WTC11 (cell line): ENCODE results near the gene MMAB. TPM values are rescaled to one million over a fixed set of nuclear protein-coding genes. Genes with fewer than 3 reads are reported as not detected.

Source experiments
- ATAC-seq: fragments of 200-7000 bp; cut with Tn5 transposase; 2 replicates; pipeline ENCODE4 v1.10.0; 2021; ENCODE audit warnings: mild to moderate bottlenecking, moderate library complexity
- CTCF ChIA-PET: fragments of 300-600 bp; sonication (Branson Sonifier 250); formaldehyde crosslinking; loops from one replicate; lab custom pipeline; 2021; ENCODE audit warnings: antibody characterized with exemption; lab: Charles Lee
- POLR2A ChIA-PET: fragments of 350-600 bp; sonication (Branson Sonifier 250); formaldehyde crosslinking; loops from one replicate; lab custom pipeline; 2021; ENCODE audit warnings: antibody characterized with exemption; lab: Charles Lee
- DNase-seq: peaks from one replicate; pipeline ENCODE4 v3.0.0; 2021; ENCODE audit warnings: low spot score
- H3K27ac Mint-ChIP-seq: 2 replicates; pipeline ENCODE4 v1.8.0; 2021; ENCODE audit warnings: mixed read lengths
- H3K27me3 Mint-ChIP-seq: 2 replicates; pipeline ENCODE4 v1.8.0; 2021; ENCODE audit warnings: low read depth, mild to moderate bottlenecking, moderate library complexity, mixed read lengths
- H3K36me3 Mint-ChIP-seq: 2 replicates; pipeline ENCODE4 v1.8.0; 2021; ENCODE audit warnings: mixed read lengths
- H3K4me1 Mint-ChIP-seq: 2 replicates; pipeline ENCODE4 v1.8.0; 2022; ENCODE audit warnings: mixed read lengths
- H3K4me3 Mint-ChIP-seq: 2 replicates; pipeline ENCODE4 v1.8.0; 2021; ENCODE audit warnings: mild to moderate bottlenecking, moderate library complexity, mixed read lengths
- H3K9me3 Mint-ChIP-seq: 2 replicates; pipeline ENCODE4 v1.8.0; 2021; ENCODE audit warnings: mixed read lengths
- AFF4 ChIP-seq: sonication (generic); formaldehyde crosslinking; IDR thresholded peaks from 2 replicates; pipeline ENCODE4 v1.8.1; 2023; ENCODE audit warnings: mild to moderate bottlenecking, missing genetic modification reagents, borderline replicate concordance
- AR ChIP-seq: fragments of 250-450 bp; sonication (Bioruptor Pico); IDR thresholded peaks from 2 replicates; pipeline ENCODE4 v1.9.0; 2021; ENCODE audit warnings: mild to moderate bottlenecking
- ATF3 ChIP-seq: sonication (generic); formaldehyde crosslinking; conservative IDR thresholded peaks from 2 replicates; pipeline ENCODE4 v1.8.1; 2022; ENCODE audit warnings: mild to moderate bottlenecking, missing genetic modification reagents
- CDX4 ChIP-seq: fragments of 250-450 bp; sonication (Bioruptor Pico); IDR thresholded peaks from 2 replicates; pipeline ENCODE4 v1.9.0; 2021; ENCODE audit warnings: moderate library complexity, mild to moderate bottlenecking, inconsistent platforms, borderline replicate concordance
- ETV6 ChIP-seq: sonication (generic); formaldehyde crosslinking; IDR thresholded peaks from 2 replicates; pipeline ENCODE4 v1.8.1; 2022; ENCODE audit warnings: mild to moderate bottlenecking, missing genetic modification reagents
- GABPB1 ChIP-seq: sonication (generic); formaldehyde crosslinking; IDR thresholded peaks from 2 replicates; pipeline ENCODE4 v1.8.1; 2023; ENCODE audit warnings: mild to moderate bottlenecking, missing genetic modification reagents
- GRHL2 ChIP-seq: fragments of 250-450 bp; sonication (Bioruptor Pico); IDR thresholded peaks from 2 replicates; pipeline ENCODE4 v1.8.0; 2022; ENCODE audit warnings: mild to moderate bottlenecking, moderate library complexity; ENCODE audit not compliant: insufficient replicate concordance, severe bottlenecking
- HMGA2 ChIP-seq: fragments of 250-450 bp; sonication (Bioruptor Pico); IDR thresholded peaks from 2 replicates; pipeline ENCODE4 v1.4.0; 2021; ENCODE audit warnings: mild to moderate bottlenecking, moderate library complexity
- IRF2 ChIP-seq: sonication (generic); formaldehyde crosslinking; IDR thresholded peaks from 2 replicates; pipeline ENCODE4 v1.8.0; 2022; ENCODE audit warnings: low read depth, missing genetic modification reagents, borderline replicate concordance
- PRDM15 ChIP-seq: sonication (generic); formaldehyde crosslinking; IDR thresholded peaks from 2 replicates; pipeline ENCODE4 v1.8.0; 2022; ENCODE audit warnings: missing genetic modification reagents
- SP1 ChIP-seq: sonication (generic); formaldehyde crosslinking; conservative IDR thresholded peaks from 2 replicates; pipeline ENCODE4 v1.8.1; 2022; ENCODE audit warnings: missing genetic modification reagents
- TEAD1 ChIP-seq: sonication (generic); formaldehyde crosslinking; IDR thresholded peaks from 2 replicates; pipeline ENCODE4 v1.8.0; 2022; ENCODE audit warnings: mild to moderate bottlenecking, missing genetic modification reagents
- USF2 ChIP-seq: sonication (generic); formaldehyde crosslinking; IDR thresholded peaks from 2 replicates; pipeline ENCODE4 v1.8.1; 2023; ENCODE audit warnings: mild to moderate bottlenecking, missing genetic modification reagents, moderate library complexity
- ZNF219 ChIP-seq: sonication (generic); formaldehyde crosslinking; IDR thresholded peaks from 2 replicates; pipeline ENCODE4 v1.8.0; 2023; ENCODE audit warnings: missing genetic modification reagents, mild to moderate bottlenecking, borderline replicate concordance
- ZNF423 ChIP-seq: fragments of 250-450 bp; sonication (Bioruptor Pico); IDR thresholded peaks from 2 replicates; pipeline ENCODE4 v2.1.2; 2022; ENCODE audit warnings: mild to moderate bottlenecking, moderate library complexity
- total RNA-seq: library from RNA; stranded (reverse); gene quantifications from 3 replicates; pipeline ENCODE4 v1.2.3, GENCODE V29; 2021

The MMAB gene
- total RNA-seq, 1 experiment from 2014 or later, result 22.0 TPM

GRCh38 chr12:109523504-109523903 is 49.8 kb downstream of the MMAB start (continued):
- no peak for TF ChIP-seq ETV6 (CRISPR knock-in tag)
- no peak for TF ChIP-seq CDX4 (CRISPR knock-in tag)
- no peak for TF ChIP-seq AR
- no peak for TF ChIP-seq ZNF219
- no peak for TF ChIP-seq SP1 (CRISPR knock-in tag)
- no peak for TF ChIP-seq TEAD1
- no peak for TF ChIP-seq HMGA2 (CRISPR knock-in tag)
- TF ChIP-seq PRDM15 (CRISPR knock-in tag), result no peak

GRCh38 chr12:109523071-109523470 is 50.2 kb downstream of the MMAB start:
- ChIA-PET POLR2A (no interaction called here), CTCF (interaction anchor here (0.6 to 2.2 kb wide), 5 partner anchors 90 to 720 kb away, joined by 3 to 9 read pairs (median 4); no protein-coding TSS in a partner anchor)
- Mint-ChIP-seq H3K4me3 (no peak overlapping the region), H3K27ac (no peak overlapping the region; the same call in 1 of the 2 replicates), H3K4me1 (peaks cover 6% of the 10 kb centered on the region), H3K27me3 (no peaks in the 10 kb centered on the region), H3K9me3 (no peaks in the 10 kb centered on the region)
- ATAC-seq, result no peak
- TF ChIP-seq IRF2 (CRISPR knock-in tag) (no peak), GRHL2 (no peak), ATF3 (CRISPR knock-in tag) (no peak), CDX4 (CRISPR knock-in tag) (no peak), ZNF423 (no peak), USF2 (no peak), AFF4 (CRISPR knock-in tag) (no peak), GABPB1 (CRISPR knock-in tag) (no peak)
- TF ChIP-seq, all 79 proteins: peak for 0
- peaks cover 32% of the 10 kb centered on the region for H3K36me3 Mint-ChIP-seq
- no peak for DNase-seq
